Measurements from ENCODE around the gene RALY. TPM values are rescaled to one million over a fixed set of nuclear protein-coding genes. Genes with fewer than 3 reads are reported as not detected.

Gene RALY
- total RNA-seq, 1 donor from 2014 or later, result 123 TPM

DNA sequence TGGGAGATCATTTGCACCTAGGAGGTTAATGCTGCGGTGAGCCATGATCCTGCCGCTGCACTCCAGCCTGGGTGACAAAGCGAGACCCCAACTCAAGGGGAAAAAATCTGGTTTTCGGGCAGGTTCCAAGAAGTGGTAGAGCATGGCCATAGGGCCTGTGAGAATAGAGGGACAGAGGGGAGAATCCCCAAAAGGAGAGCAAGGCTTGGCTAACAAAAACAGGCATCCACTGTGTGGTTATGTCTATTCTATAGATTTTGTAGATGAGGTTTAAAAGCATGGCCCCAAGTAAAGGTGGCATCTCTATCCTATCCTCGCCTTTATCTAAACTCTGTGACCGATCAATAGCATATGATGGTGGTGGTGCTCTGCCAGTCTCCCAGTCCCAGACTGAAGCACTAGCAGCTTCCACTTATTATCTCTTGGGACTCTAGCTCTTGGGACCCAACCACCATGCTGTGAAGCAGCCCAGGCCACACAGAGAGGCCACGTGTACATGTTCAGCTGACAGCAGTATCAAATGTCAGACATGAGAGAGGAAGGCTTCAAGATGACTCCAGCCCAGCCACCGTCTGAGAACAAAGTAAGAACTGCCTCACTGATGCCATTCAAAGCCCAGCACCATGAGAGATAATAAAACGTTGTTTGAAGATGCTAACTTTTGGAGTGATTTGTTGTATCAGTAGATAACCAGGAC lies 90.7 kb downstream of the RALY start:
- no peak for TF ChIP-seq POLR2AphosphoS5 (IDR thresholded peaks at IDR 0.05; ENCODE audit: insufficient read depth in 1 of 2, low read depth in 1 of 2)
- no peak for TF ChIP-seq CTCF (IDR thresholded peaks at IDR 0.05)
- no peak for TF ChIP-seq POLR2A (IDR thresholded peaks at IDR 0.05)
- intact Hi-C loops (cut with DNase I), result no loop called here
- peaks cover 20% of the 10 kb centered on the region for H3K4me1 ChIP-seq
- no peak for DNase-seq (ENCODE audit: extremely low spot score in 2 of 2)
- no peaks in the 10 kb centered on the region for H3K9me3 ChIP-seq
- no peaks in the 10 kb centered on the region for H3K27me3 ChIP-seq
- no peak overlapping the region for H3K4me3 ChIP-seq
- H3K27ac ChIP-seq, result no peak overlapping the region
- H3K36me3 ChIP-seq, result peaks cover 0 to 39% of the 10 kb centered on the region in 2 donors

DNA sequence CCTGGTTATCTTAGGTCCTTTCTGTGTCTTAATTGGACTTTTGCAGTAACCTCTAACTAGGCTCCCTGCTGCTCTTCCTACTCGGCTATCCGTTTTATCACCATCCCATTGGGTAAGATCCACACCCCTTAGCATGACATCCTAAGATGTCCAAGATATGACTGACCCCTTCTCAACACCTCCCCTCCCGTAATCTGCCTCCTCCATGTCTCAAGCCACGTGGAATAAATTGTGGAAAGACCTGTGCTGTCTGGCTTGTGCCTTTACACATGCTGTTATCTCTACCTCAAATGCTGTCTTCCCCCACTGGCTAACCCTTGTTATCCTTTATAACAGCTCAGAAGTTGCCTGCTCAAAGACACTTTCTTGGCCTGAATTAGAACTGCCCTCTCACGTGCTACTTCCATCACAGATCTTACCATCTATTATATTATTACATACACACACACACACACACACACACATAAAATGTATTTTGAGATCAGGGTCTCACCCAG lies 91.9 kb downstream of the RALY start:
- TF ChIP-seq POLR2AphosphoS5 (IDR thresholded peaks at IDR 0.05; ENCODE audit: insufficient read depth in 1 of 2, low read depth in 1 of 2) (no peak), CTCF (IDR thresholded peaks at IDR 0.05) (no peak), POLR2A (IDR thresholded peaks at IDR 0.05) (no peak)
- no peak for DNase-seq (ENCODE audit: extremely low spot score in 2 of 2)
- peaks cover 0 to 40% of the 10 kb centered on the region in 2 donors for H3K36me3 ChIP-seq
- intact Hi-C loops (cut with DNase I), result no loop called here
- no peaks in the 10 kb centered on the region for H3K27me3 ChIP-seq
- peaks cover 20% of the 10 kb centered on the region for H3K4me1 ChIP-seq
- no peaks in the 10 kb centered on the region for H3K9me3 ChIP-seq
- no peak overlapping the region for H3K4me3 ChIP-seq
- no peak overlapping the region for H3K27ac ChIP-seq

DNA sequence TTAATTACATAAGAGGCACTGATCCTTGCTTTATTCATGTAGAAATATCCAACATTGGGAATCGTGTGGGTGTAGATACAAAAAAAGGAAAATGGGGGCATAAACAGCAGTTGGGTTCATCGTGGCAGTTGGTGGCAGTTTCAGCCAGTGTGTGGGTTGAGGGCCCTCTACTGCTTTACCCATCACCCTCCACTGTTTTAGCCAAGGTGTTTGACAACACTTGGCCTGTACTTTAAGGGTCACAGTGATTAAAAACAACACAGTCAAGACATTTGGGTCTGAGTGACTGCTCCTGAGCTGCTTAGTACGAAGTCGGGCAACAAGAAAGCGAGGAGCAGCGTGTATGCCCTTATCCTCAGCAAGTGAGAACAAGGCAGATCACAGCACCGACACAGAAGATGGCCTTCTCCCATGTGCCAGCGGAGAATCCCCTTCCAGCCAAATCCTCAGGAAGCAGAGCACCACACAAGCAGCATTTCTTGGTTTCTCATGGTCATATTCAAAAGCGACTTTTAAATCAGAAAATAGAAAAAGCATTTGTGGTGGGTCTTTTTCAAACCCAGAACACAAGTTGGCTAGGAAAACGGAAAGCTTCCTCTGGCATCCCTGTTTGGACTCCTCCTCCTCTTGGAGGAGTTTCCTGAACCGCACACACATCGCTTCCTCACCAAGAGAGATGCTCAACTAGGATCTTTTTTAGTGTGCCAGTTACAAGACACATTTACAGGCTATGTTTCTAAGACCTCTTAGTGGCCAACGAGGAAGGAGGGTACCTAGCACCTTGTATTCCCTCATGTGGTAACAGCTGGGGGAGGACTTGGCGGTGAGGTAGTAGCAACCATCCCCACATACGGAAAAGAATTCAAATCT lies 94.8 kb downstream of the RALY start:
- Histone ChIP-seq H3K27me3 (no peaks in the 10 kb centered on the region), H3K4me1 (peaks cover 8% of the 10 kb centered on the region), H3K4me3 (no peak overlapping the region), H3K36me3 (peaks cover 0 to 50% of the 10 kb centered on the region in 2 donors), H3K9me3 (no peaks in the 10 kb centered on the region), H3K27ac (no peak overlapping the region)
- intact Hi-C loops (cut with DNase I), result no loop called here
- TF ChIP-seq CTCF (IDR thresholded peaks at IDR 0.05), result no peak
- TF ChIP-seq POLR2AphosphoS5 (IDR thresholded peaks at IDR 0.05; ENCODE audit: insufficient read depth in 1 of 2, low read depth in 1 of 2), result no peak
- no peak for TF ChIP-seq POLR2A (IDR thresholded peaks at IDR 0.05)
- DNase-seq (ENCODE audit: extremely low spot score in 2 of 2), result no peak

- H3K27me3 ChIP-seq, result no peaks in the 10 kb centered on the region
- intact Hi-C loops (cut with DNase I), result no loop called here
- no peak overlapping the region for H3K4me3 ChIP-seq
- peaks cover 2% of the 10 kb centered on the region for H3K4me1 ChIP-seq
- no peaks in the 10 kb centered on the region for H3K9me3 ChIP-seq
- TF ChIP-seq POLR2A (IDR thresholded peaks at IDR 0.05) (no peak), POLR2AphosphoS5 (IDR thresholded peaks at IDR 0.05; ENCODE audit: insufficient read depth in 1 of 2, low read depth in 1 of 2) (no peak), CTCF (IDR thresholded peaks at IDR 0.05) (no peak)
- peaks cover 0 to 56% of the 10 kb centered on the region in 2 donors for H3K36me3 ChIP-seq
- no peak overlapping the region for H3K27ac ChIP-seq
- no peak for DNase-seq (ENCODE audit: extremely low spot score in 2 of 2)
These were observed 95.4 kb downstream of the RALY start for GRCh38 chr20:34089175-34089479.
